HEK293 (cell line): Measurements from ENCODE around the gene DDX50.
A peak's percentile ranks its signal among the peaks of the same experiment; 100 is the strongest.

ENCODE experiments used
- AEBP2 ChIP-seq: fragments of 450-650 bp; formaldehyde crosslinking; IDR thresholded peaks from 2 replicates; pipeline ENCODE4 v1.5.1; 2016; ENCODE audit warnings: missing biosample characterization, missing genetic modification characterization, borderline replicate concordance
- GLI2 ChIP-seq: fragments of 450-650 bp; formaldehyde crosslinking; IDR thresholded peaks from 2 replicates; pipeline ENCODE4; 2017; ENCODE audit warnings: missing biosample characterization, missing genetic modification characterization, low read depth, borderline replicate concordance
- IKZF3 ChIP-seq: fragments of 450-650 bp; IDR thresholded peaks from 2 replicates; pipeline ENCODE4 v1.5.0; 2018; ENCODE audit warnings: missing biosample characterization, mild to moderate bottlenecking, missing genetic modification characterization, moderate library complexity
- KLF17 ChIP-seq: fragments of 450-650 bp; formaldehyde crosslinking; IDR thresholded peaks from 2 replicates; pipeline ENCODE4 v1.5.1; 2016; ENCODE audit warnings: missing biosample characterization, missing genetic modification characterization
- OVOL3 ChIP-seq: fragments of 450-650 bp; formaldehyde crosslinking; IDR thresholded peaks from 2 replicates; pipeline ENCODE4 v1.5.1; 2016; ENCODE audit warnings: missing biosample characterization, missing genetic modification characterization
- PRDM6 ChIP-seq: fragments of 450-650 bp; formaldehyde crosslinking; IDR thresholded peaks from 2 replicates; pipeline ENCODE4 v1.5.1; 2017; ENCODE audit warnings: missing biosample characterization, missing genetic modification characterization
- REST ChIP-seq: fragments of 450-650 bp; formaldehyde crosslinking; IDR thresholded peaks from 2 replicates; pipeline ENCODE4 v1.5.1; 2016; ENCODE audit warnings: missing biosample characterization, missing genetic modification characterization
- TCF7L2 ChIP-seq: IDR thresholded peaks from 2 replicates; pipeline ENCODE4 v1.6.1; 2011; ENCODE audit warnings: low read depth, mild to moderate bottlenecking, inconsistent platforms, low read length, moderate library complexity, borderline replicate concordance
- ZBTB11 ChIP-seq: fragments of 450-650 bp; formaldehyde crosslinking; conservative IDR thresholded peaks from 2 replicates; pipeline ENCODE4 v1.5.1; 2016; ENCODE audit warnings: low read depth, missing biosample characterization, missing genetic modification characterization
- ZEB2 ChIP-seq: fragments of 450-650 bp; formaldehyde crosslinking; IDR thresholded peaks from 2 replicates; pipeline ENCODE4 v1.5.1; 2016; ENCODE audit warnings: missing biosample characterization, missing genetic modification characterization
- ZNF114 ChIP-seq: fragments of 450-650 bp; formaldehyde crosslinking; IDR thresholded peaks from 2 replicates; pipeline ENCODE4 v1.5.0; 2017; ENCODE audit warnings: missing biosample characterization, missing genetic modification characterization
- ZNF138 ChIP-seq: fragments of 450-650 bp; formaldehyde crosslinking; IDR thresholded peaks from 2 replicates; pipeline ENCODE4 v1.5.1; 2016; ENCODE audit warnings: missing biosample characterization, missing genetic modification characterization, borderline replicate concordance
- ZNF157 ChIP-seq: fragments of 450-650 bp; formaldehyde crosslinking; IDR thresholded peaks from 2 replicates; pipeline ENCODE4 v1.5.1; 2016; ENCODE audit warnings: missing biosample characterization, missing genetic modification characterization
- ZNF175 ChIP-seq: fragments of 450-650 bp; formaldehyde crosslinking; IDR thresholded peaks from 2 replicates; pipeline ENCODE4 v1.5.1; 2016; ENCODE audit warnings: missing biosample characterization, missing genetic modification characterization
- ZNF18 ChIP-seq: fragments of 450-650 bp; formaldehyde crosslinking; IDR thresholded peaks from 2 replicates; pipeline ENCODE4 v1.5.1; 2016; ENCODE audit warnings: missing biosample characterization, missing genetic modification characterization
- ZNF23 ChIP-seq: fragments of 450-650 bp; formaldehyde crosslinking; IDR thresholded peaks from 2 replicates; pipeline ENCODE4 v1.5.1; 2016; ENCODE audit warnings: missing biosample characterization, missing genetic modification characterization, borderline replicate concordance
- ZNF391 ChIP-seq: fragments of 450-650 bp; formaldehyde crosslinking; IDR thresholded peaks from 2 replicates; pipeline ENCODE4 v1.5.1; 2016; ENCODE audit warnings: low read depth, missing biosample characterization, missing genetic modification characterization, borderline replicate concordance
- ZNF449 ChIP-seq: fragments of 450-650 bp; formaldehyde crosslinking; IDR thresholded peaks from 2 replicates; pipeline ENCODE4 v1.5.1; 2017; ENCODE audit warnings: missing biosample characterization, mild to moderate bottlenecking, missing genetic modification characterization, moderate library complexity
- ZNF501 ChIP-seq: fragments of 450-650 bp; formaldehyde crosslinking; IDR thresholded peaks from 2 replicates; pipeline ENCODE4 v1.5.1; 2016; ENCODE audit warnings: missing biosample characterization, missing genetic modification characterization
- ZNF521 ChIP-seq: fragments of 450-650 bp; formaldehyde crosslinking; IDR thresholded peaks from 2 replicates; pipeline ENCODE4 v1.5.1; 2017; ENCODE audit warnings: missing biosample characterization, mild to moderate bottlenecking, missing genetic modification characterization
- ZNF548 ChIP-seq: fragments of 450-650 bp; formaldehyde crosslinking; IDR thresholded peaks from 2 replicates; pipeline ENCODE4 v1.5.1; 2016; ENCODE audit warnings: missing biosample characterization, missing genetic modification characterization
- ZNF596 ChIP-seq: fragments of 450-650 bp; IDR thresholded peaks from 2 replicates; pipeline ENCODE4 v1.5.0; 2018; ENCODE audit warnings: missing biosample characterization, mild to moderate bottlenecking, missing genetic modification characterization, moderate library complexity
- ZNF664 ChIP-seq: fragments of 450-650 bp; formaldehyde crosslinking; IDR thresholded peaks from 2 replicates; pipeline ENCODE4 v1.5.1; 2016; ENCODE audit warnings: missing biosample characterization, missing genetic modification characterization
- ZNF792 ChIP-seq: fragments of 450-650 bp; formaldehyde crosslinking; IDR thresholded peaks from 2 replicates; pipeline ENCODE4 v1.5.1; 2016; ENCODE audit warnings: missing biosample characterization, missing genetic modification characterization

DDX50 gene

GRCh38 chr10:68900427-68901104 lies 549 bp upstream of the DDX50 start (continued):
- TF ChIP-seq ZBTB11: no peak
- TF ChIP-seq OVOL3 (tag by site-specific recombination): 0 out of 2 replicates have a peak, but pooled peaks have one; percentile 45
- TF ChIP-seq ZNF175 (tag by site-specific recombination): no peak
- no peak for TF ChIP-seq TCF7L2
- no peak for TF ChIP-seq ZNF596 (tag by site-specific recombination)
- no peak for TF ChIP-seq ZNF23 (tag by site-specific recombination)
- no peak for TF ChIP-seq ZNF18 (tag by site-specific recombination)
- peak; percentile 51 for TF ChIP-seq ZNF449 (tag by site-specific recombination)
- TF ChIP-seq REST: 0 out of 2 replicates have a peak, but pooled peaks have one; percentile 29
- no peak for TF ChIP-seq ZNF114 (tag by site-specific recombination)
- no peak for TF ChIP-seq ZNF157
- no peak for TF ChIP-seq ZNF548 (tag by site-specific recombination)
- peak; percentile 75 for TF ChIP-seq ZNF501
- no peak for TF ChIP-seq IKZF3 (tag by site-specific recombination)
- peak; percentile 75 for TF ChIP-seq ZNF391 (tag by site-specific recombination)
- TF ChIP-seq ZNF664 (tag by site-specific recombination): no peak
- no peak for TF ChIP-seq PRDM6
- TF ChIP-seq ZEB2 (tag by site-specific recombination): peak; percentile 97
- TF ChIP-seq KLF17 (tag by site-specific recombination): 0 out of 2 replicates have a peak, but pooled peaks have one; percentile 36
- TF ChIP-seq ZNF521: no peak
- no peak for TF ChIP-seq AEBP2
- TF ChIP-seq GLI2 (tag by site-specific recombination): no peak
- no peak for TF ChIP-seq ZNF792 (tag by site-specific recombination)
- TF ChIP-seq ZNF138 (tag by site-specific recombination): no peak
